WTC11 (cell line): ENCODE results near the gene P2RY11. TPM values are rescaled to one million over a fixed set of nuclear protein-coding genes. Genes with fewer than 3 reads are reported as not detected.

ENCODE experiments used
- AR ChIP-seq: fragments of 250-450 bp; sonication (Bioruptor Pico); IDR thresholded peaks from 2 replicates; pipeline ENCODE4 v1.9.0; 2021; ENCODE audit warnings: mild to moderate bottlenecking
- ATF1 ChIP-seq: sonication (generic); formaldehyde crosslinking; IDR thresholded peaks from 2 replicates; pipeline ENCODE4 v1.8.1; 2023; ENCODE audit warnings: mild to moderate bottlenecking, moderate library complexity, missing genetic modification reagents
- ATF2 ChIP-seq: sonication (generic); formaldehyde crosslinking; IDR thresholded peaks from 2 replicates; pipeline ENCODE4 v1.8.1; 2022; ENCODE audit warnings: low read depth, missing genetic modification reagents, borderline replicate concordance
- ATF6 ChIP-seq: sonication (generic); formaldehyde crosslinking; IDR thresholded peaks from 2 replicates; pipeline ENCODE4 v1.8.1; 2023; ENCODE audit warnings: mild to moderate bottlenecking, missing genetic modification reagents
- CREM ChIP-seq: sonication (generic); formaldehyde crosslinking; IDR thresholded peaks from 2 replicates; pipeline ENCODE4 v1.8.1; 2022; ENCODE audit warnings: mild to moderate bottlenecking, missing genetic modification reagents, moderate library complexity
- E2F5 ChIP-seq: sonication (generic); formaldehyde crosslinking; IDR thresholded peaks from 2 replicates; pipeline ENCODE4 v1.8.1; 2022; ENCODE audit warnings: mild to moderate bottlenecking, moderate library complexity, missing genetic modification reagents
- ESRRA ChIP-seq: sonication (generic); formaldehyde crosslinking; IDR thresholded peaks from 2 replicates; pipeline ENCODE4 v1.8.1; 2022; ENCODE audit warnings: mild to moderate bottlenecking, missing genetic modification reagents, borderline replicate concordance
- ETV6 ChIP-seq: sonication (generic); formaldehyde crosslinking; IDR thresholded peaks from 2 replicates; pipeline ENCODE4 v1.8.1; 2022; ENCODE audit warnings: mild to moderate bottlenecking, missing genetic modification reagents
- FOXJ3 ChIP-seq: sonication (generic); formaldehyde crosslinking; IDR thresholded peaks from 2 replicates; pipeline ENCODE4 v1.9.0; 2021; ENCODE audit warnings: missing genetic modification reagents, mild to moderate bottlenecking, borderline replicate concordance
- FOXP1 ChIP-seq: sonication (generic); formaldehyde crosslinking; IDR thresholded peaks from 2 replicates; pipeline ENCODE4 v1.8.0; 2022; ENCODE audit warnings: missing genetic modification reagents, mild to moderate bottlenecking, moderate library complexity, borderline replicate concordance
- HMGXB4 ChIP-seq: sonication (generic); formaldehyde crosslinking; IDR thresholded peaks from 2 replicates; pipeline ENCODE4 v1.8.1; 2023; ENCODE audit warnings: mild to moderate bottlenecking, moderate library complexity, missing genetic modification reagents
- IRF1 ChIP-seq: sonication (generic); formaldehyde crosslinking; IDR thresholded peaks from 2 replicates; pipeline ENCODE4 v1.8.0; 2023; ENCODE audit warnings: missing genetic modification reagents
- MXD4 ChIP-seq: fragments of 250-450 bp; sonication (Bioruptor Pico); IDR thresholded peaks from 2 replicates; pipeline ENCODE4 v1.8.0; 2021; ENCODE audit warnings: mild to moderate bottlenecking, moderate library complexity, borderline replicate concordance
- NR3C1 ChIP-seq: sonication (generic); formaldehyde crosslinking; conservative IDR thresholded peaks from 2 replicates; pipeline ENCODE4 v1.8.1; 2023; ENCODE audit warnings: low read depth, mild to moderate bottlenecking, missing genetic modification reagents
- SMAD3 ChIP-seq: sonication (generic); formaldehyde crosslinking; IDR thresholded peaks from 2 replicates; pipeline ENCODE4 v1.8.0; 2022; ENCODE audit warnings: missing genetic modification reagents, mild to moderate bottlenecking, borderline replicate concordance
- TCF7 ChIP-seq: sonication (generic); formaldehyde crosslinking; IDR thresholded peaks from 2 replicates; pipeline ENCODE4 v1.8.0; 2022; ENCODE audit warnings: mild to moderate bottlenecking, low read depth, missing genetic modification reagents, moderate library complexity
- USF2 ChIP-seq: sonication (generic); formaldehyde crosslinking; IDR thresholded peaks from 2 replicates; pipeline ENCODE4 v1.8.1; 2023; ENCODE audit warnings: mild to moderate bottlenecking, missing genetic modification reagents, moderate library complexity
- ZNF121 ChIP-seq: sonication (generic); formaldehyde crosslinking; IDR thresholded peaks from 2 replicates; pipeline ENCODE4 v1.8.0; 2023; ENCODE audit warnings: missing genetic modification reagents
- ZNF219 ChIP-seq: sonication (generic); formaldehyde crosslinking; IDR thresholded peaks from 2 replicates; pipeline ENCODE4 v1.8.0; 2023; ENCODE audit warnings: missing genetic modification reagents, mild to moderate bottlenecking, borderline replicate concordance
- ZNF263 ChIP-seq: sonication (generic); formaldehyde crosslinking; IDR thresholded peaks from 2 replicates; pipeline ENCODE4 v1.8.1; 2022; ENCODE audit warnings: low read depth, mild to moderate bottlenecking, moderate library complexity, missing genetic modification reagents
- ZNF416 ChIP-seq: fragments of 250-450 bp; sonication (Bioruptor Pico); IDR thresholded peaks from 2 replicates; pipeline ENCODE4 v1.9.0; 2021; ENCODE audit warnings: mild to moderate bottlenecking, inconsistent platforms
- ZNF532 ChIP-seq: fragments of 250-450 bp; sonication (Bioruptor Pico); IDR thresholded peaks from 2 replicates; pipeline ENCODE4 v1.9.0; 2021; ENCODE audit warnings: mild to moderate bottlenecking, borderline replicate concordance
- total RNA-seq: library from RNA; stranded (reverse); gene quantifications from 3 replicates; pipeline ENCODE4 v1.2.3, GENCODE V29; 2021

P2RY11 gene
- total RNA-seq, 1 experiment from 2014 or later = 21.0 TPM

GRCh38 chr19:10112895-10113591 is 1.6 kb downstream of the P2RY11 start (continued):
- no peak for TF ChIP-seq TCF7 (CRISPR knock-in tag)
- TF ChIP-seq MXD4 (CRISPR knock-in tag) = no peak
- no peak for TF ChIP-seq IRF1 (CRISPR knock-in tag)
- peak; percentile 84; the same call in 1 of the 2 replicates for TF ChIP-seq ZNF532
- TF ChIP-seq FOXP1 (CRISPR knock-in tag) = no peak; the same call in 1 of the 2 replicates
- TF ChIP-seq USF2 = no peak
- TF ChIP-seq ZNF121 (CRISPR knock-in tag) = no peak
- TF ChIP-seq ZNF416 (CRISPR knock-in tag) = 0 out of 2 replicates have a peak, but pooled peaks have one; percentile 74
- no peak for TF ChIP-seq ATF6 (CRISPR knock-in tag)
- TF ChIP-seq ESRRA (CRISPR knock-in tag) = peak; percentile 29; the same call in 1 of the 2 replicates
- TF ChIP-seq NR3C1 (CRISPR knock-in tag) = no peak
- TF ChIP-seq ATF2 (CRISPR knock-in tag) = 0 out of 2 replicates have a peak, but pooled peaks have one; percentile 7
- TF ChIP-seq FOXJ3 (CRISPR knock-in tag) = 0 out of 2 replicates have a peak, but pooled peaks have one; percentile 35
- no peak; the same call in none of the 2 replicates for TF ChIP-seq ETV6 (CRISPR knock-in tag)
- TF ChIP-seq ZNF219 = no peak
- no peak; the same call in 1 of the 2 replicates for TF ChIP-seq CREM (CRISPR knock-in tag)
- TF ChIP-seq AR (CRISPR knock-in tag) = 0 out of 2 replicates have a peak, but pooled peaks have one; percentile 9
- TF ChIP-seq SMAD3 (CRISPR knock-in tag) = no peak
- no peak for TF ChIP-seq E2F5 (CRISPR knock-in tag)
- TF ChIP-seq ZNF263 (CRISPR knock-in tag) = no peak
- no peak for TF ChIP-seq ATF1
- 0 out of 2 replicates have a peak, but pooled peaks have one; percentile 47 for TF ChIP-seq HMGXB4 (CRISPR knock-in tag)
